ENCODE measurements around the gene IFITM2.
A peak's percentile ranks its signal among the peaks of the same experiment; 100 is the strongest.
"Not testable (repeated sequence)": the region's sequence is repeated elsewhere in the genome, so short reads cannot be mapped to it uniquely, and the experiment has no call there.

Gene IFITM2

GRCh38 chr11:309979-310572, 2.5 kb downstream of the IFITM2 start:
- DNase-seq = not testable (repeated sequence)

GRCh38 chr11:311013-311748, 3.6 kb downstream of the IFITM2 start:
- DNase-seq = not testable (repeated sequence)

GRCh38 chr11:312092-312816, 4.6 kb downstream of the IFITM2 start:
- DNase-seq = no peak

GRCh38 chr11:313304-313786, 5.7 kb downstream of the IFITM2 start:
- no peak for DNase-seq

- DNase-seq = peak; percentile 72
Measured at GRCh38 chr11:313787-314553, 6.4 kb downstream of the IFITM2 start, which contains the start of gene IFITM1. Gene IFITM1, plus strand, starts transcription at chr11:314040. Its CDS starts 131 bp downstream, at chr11:314171.

GRCh38 chr11:314554-314875, 6.9 kb downstream of the IFITM2 start:
- not testable (repeated sequence) for DNase-seq

- DNase-seq = no peak
Measured at GRCh38 chr11:315051-315481, 7.5 kb downstream of the IFITM2 start.

GRCh38 chr11:315516-315994, 7.9 kb downstream of the IFITM2 start:
- DNase-seq = no peak

- no peak for DNase-seq
Measured at GRCh38 chr11:316031-316701, 8.6 kb downstream of the IFITM2 start.

GRCh38 chr11:316891-317301, 9.3 kb downstream of the IFITM2 start:
- DNase-seq = no peak

- DNase-seq = not testable (repeated sequence)
Measured at GRCh38 chr11:317668-318404, 10.2 kb downstream of the IFITM2 start.

- DNase-seq = not testable (repeated sequence)
Measured at GRCh38 chr11:318405-319120, 10.9 kb downstream of the IFITM2 start.

- DNase-seq = not testable (repeated sequence)
Measured at GRCh38 chr11:319121-319887, 11.7 kb downstream of the IFITM2 start.

- DNase-seq = not testable (repeated sequence)
Measured at GRCh38 chr11:319888-320273, 12.3 kb downstream of the IFITM2 start.

- no peak for DNase-seq
Measured at GRCh38 chr11:324156-324555, 16.5 kb downstream of the IFITM2 start.

- DNase-seq = not testable (repeated sequence)
Measured at GRCh38 chr11:324593-325517, 17.2 kb downstream of the IFITM2 start.

- no peak for DNase-seq
Measured at GRCh38 chr11:325796-326591, 18.4 kb downstream of the IFITM2 start.

GRCh38 chr11:326592-326841, 18.9 kb downstream of the IFITM2 start:
- no peak for DNase-seq

Data from fibroblast of skin of abdomen (primary cell).